ENCODE data around the gene DLL3.

DNA sequence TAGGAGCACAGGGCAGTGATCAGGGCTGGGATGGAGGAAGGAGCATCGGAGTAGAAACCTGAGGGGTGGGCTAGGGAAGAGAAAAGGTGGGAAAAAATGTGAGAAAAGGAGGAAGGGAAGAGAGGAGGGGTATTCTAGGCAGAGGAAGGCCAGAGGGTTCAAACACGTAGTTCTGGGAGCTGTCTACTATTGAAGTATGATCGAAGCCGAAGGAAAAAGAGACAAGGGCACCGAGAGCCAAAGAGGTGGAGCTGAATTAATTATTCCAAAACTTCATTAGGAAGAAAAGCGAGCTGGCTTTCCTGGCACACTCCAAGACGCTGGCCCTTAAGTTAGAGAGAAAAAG is 7.8 kb downstream of the DLL3 start:
- no peak for TF ChIP-seq CTCF (IDR thresholded peaks at IDR 0.05)
- no peak for TF ChIP-seq POLR2A (IDR thresholded peaks at IDR 0.05; ENCODE audit: low read length)
- TF ChIP-seq, protein P1, sequence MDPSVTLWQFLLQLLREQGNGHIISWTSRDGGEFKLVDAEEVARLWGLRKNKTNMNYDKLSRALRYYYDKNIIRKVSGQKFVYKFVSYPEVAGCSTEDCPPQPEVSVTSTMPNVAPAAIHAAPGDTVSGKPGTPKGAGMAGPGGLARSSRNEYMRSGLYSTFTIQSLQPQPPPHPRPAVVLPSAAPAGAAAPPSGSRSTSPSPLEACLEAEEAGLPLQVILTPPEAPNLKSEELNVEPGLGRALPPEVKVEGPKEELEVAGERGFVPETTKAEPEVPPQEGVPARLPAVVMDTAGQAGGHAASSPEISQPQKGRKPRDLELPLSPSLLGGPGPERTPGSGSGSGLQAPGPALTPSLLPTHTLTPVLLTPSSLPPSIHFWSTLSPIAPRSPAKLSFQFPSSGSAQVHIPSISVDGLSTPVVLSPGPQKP (IDR thresholded peaks at IDR 0.05; ENCODE audit: low read depth, low read length): no peak
- TF ChIP-seq, protein P2, sequence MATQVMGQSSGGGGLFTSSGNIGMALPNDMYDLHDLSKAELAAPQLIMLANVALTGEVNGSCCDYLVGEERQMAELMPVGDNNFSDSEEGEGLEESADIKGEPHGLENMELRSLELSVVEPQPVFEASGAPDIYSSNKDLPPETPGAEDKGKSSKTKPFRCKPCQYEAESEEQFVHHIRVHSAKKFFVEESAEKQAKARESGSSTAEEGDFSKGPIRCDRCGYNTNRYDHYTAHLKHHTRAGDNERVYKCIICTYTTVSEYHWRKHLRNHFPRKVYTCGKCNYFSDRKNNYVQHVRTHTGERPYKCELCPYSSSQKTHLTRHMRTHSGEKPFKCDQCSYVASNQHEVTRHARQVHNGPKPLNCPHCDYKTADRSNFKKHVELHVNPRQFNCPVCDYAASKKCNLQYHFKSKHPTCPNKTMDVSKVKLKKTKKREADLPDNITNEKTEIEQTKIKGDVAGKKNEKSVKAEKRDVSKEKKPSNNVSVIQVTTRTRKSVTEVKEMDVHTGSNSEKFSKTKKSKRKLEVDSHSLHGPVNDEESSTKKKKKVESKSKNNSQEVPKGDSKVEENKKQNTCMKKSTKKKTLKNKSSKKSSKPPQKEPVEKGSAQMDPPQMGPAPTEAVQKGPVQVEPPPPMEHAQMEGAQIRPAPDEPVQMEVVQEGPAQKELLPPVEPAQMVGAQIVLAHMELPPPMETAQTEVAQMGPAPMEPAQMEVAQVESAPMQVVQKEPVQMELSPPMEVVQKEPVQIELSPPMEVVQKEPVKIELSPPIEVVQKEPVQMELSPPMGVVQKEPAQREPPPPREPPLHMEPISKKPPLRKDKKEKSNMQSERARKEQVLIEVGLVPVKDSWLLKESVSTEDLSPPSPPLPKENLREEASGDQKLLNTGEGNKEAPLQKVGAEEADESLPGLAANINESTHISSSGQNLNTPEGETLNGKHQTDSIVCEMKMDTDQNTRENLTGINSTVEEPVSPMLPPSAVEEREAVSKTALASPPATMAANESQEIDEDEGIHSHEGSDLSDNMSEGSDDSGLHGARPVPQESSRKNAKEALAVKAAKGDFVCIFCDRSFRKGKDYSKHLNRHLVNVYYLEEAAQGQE (IDR thresholded peaks at IDR 0.05): no peak
- TF ChIP-seq MAX (IDR thresholded peaks at IDR 0.05): no peak
- no peak for TF ChIP-seq RCOR1 (IDR thresholded peaks at IDR 0.05; ENCODE audit: low read depth, low read length)
- no peak for TF ChIP-seq RAD21 (conservative IDR thresholded peaks at IDR 0.05 in 1 of 2, IDR thresholded peaks at IDR 0.05 in 1 of 2)
- TF ChIP-seq, protein P3, sequence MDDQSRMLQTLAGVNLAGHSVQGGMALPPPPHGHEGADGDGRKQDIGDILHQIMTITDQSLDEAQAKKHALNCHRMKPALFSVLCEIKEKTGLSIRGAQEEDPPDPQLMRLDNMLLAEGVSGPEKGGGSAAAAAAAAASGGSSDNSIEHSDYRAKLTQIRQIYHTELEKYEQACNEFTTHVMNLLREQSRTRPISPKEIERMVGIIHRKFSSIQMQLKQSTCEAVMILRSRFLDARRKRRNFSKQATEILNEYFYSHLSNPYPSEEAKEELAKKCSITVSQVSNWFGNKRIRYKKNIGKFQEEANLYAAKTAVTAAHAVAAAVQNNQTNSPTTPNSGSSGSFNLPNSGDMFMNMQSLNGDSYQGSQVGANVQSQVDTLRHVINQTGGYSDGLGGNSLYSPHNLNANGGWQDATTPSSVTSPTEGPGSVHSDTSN (IDR thresholded peaks at IDR 0.05): no peak
- TF ChIP-seq, protein P4, sequence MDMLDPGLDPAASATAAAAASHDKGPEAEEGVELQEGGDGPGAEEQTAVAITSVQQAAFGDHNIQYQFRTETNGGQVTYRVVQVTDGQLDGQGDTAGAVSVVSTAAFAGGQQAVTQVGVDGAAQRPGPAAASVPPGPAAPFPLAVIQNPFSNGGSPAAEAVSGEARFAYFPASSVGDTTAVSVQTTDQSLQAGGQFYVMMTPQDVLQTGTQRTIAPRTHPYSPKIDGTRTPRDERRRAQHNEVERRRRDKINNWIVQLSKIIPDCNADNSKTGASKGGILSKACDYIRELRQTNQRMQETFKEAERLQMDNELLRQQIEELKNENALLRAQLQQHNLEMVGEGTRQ (IDR thresholded peaks at IDR 0.05): no peak
- no peak for TF ChIP-seq TP53 (CRISPR knock-in tag; IDR thresholded peaks at IDR 0.05)
- TF ChIP-seq KDM1A (IDR thresholded peaks at IDR 0.05; ENCODE audit: low read depth): no peak
- no peak for TF ChIP-seq ESRRA (IDR thresholded peaks at IDR 0.05; ENCODE audit: borderline replicate concordance, low read length)
- TF ChIP-seq CEBPB (IDR thresholded peaks at IDR 0.05): no peak
- no peak for TF ChIP-seq MAFK (IDR thresholded peaks at IDR 0.05; ENCODE audit: partially characterized antibody)
